Osteocyte (in vitro differentiated cells): ENCODE data around the gene APOBEC3G. TPM values are rescaled to one million over a fixed set of nuclear protein-coding genes. Genes with fewer than 3 reads are reported as not detected.
A peak's percentile ranks its signal among the peaks of the same experiment; 100 is the strongest.
"Not testable (repeated sequence)": the region's sequence is repeated elsewhere in the genome, so short reads cannot be mapped to it uniquely, and the experiment has no call there.

Experiments used
- DNase-seq: peaks from one replicate; pipeline ENCODE4 v3.0.0; 2021; ENCODE audit warnings: mixed read lengths; ENCODE audit not compliant: unreplicated experiment; ENCODE audit errors: extremely low spot score
- H3K27ac Mint-ChIP-seq: one replicate; pipeline ENCODE4 v1.8.0; 2021; ENCODE audit warnings: mild to moderate bottlenecking, mixed read lengths; ENCODE audit not compliant: unreplicated experiment
- H3K27me3 Mint-ChIP-seq: one replicate; pipeline ENCODE4 v1.8.0; 2021; ENCODE audit warnings: mixed read lengths; ENCODE audit not compliant: unreplicated experiment
- H3K36me3 Mint-ChIP-seq: one replicate; pipeline ENCODE4 v1.8.0; 2021; ENCODE audit warnings: mixed read lengths; ENCODE audit not compliant: unreplicated experiment
- H3K4me1 Mint-ChIP-seq: one replicate; pipeline ENCODE4 v1.8.0; 2021; ENCODE audit warnings: mixed read lengths; ENCODE audit not compliant: unreplicated experiment
- H3K4me3 Mint-ChIP-seq: one replicate; pipeline ENCODE4 v1.8.0; 2021; ENCODE audit warnings: mild to moderate bottlenecking, moderate library complexity, mixed read lengths; ENCODE audit not compliant: unreplicated experiment
- H3K9me3 Mint-ChIP-seq: one replicate; pipeline ENCODE4 v1.8.0; 2021; ENCODE audit warnings: mixed read lengths; ENCODE audit not compliant: unreplicated experiment
- total RNA-seq: library from RNA; stranded (reverse); gene quantifications from 2 replicates; pipeline ENCODE4 v1.2.1, GENCODE V29; 2021
- TF ChIP-seq, protein P1 (sequence below): fragments of 200-600 bp; sonication (generic); IDR thresholded peaks from 2 replicates; pipeline ENCODE4 v1.5.0; 2021; ENCODE audit warnings: antibody characterized with exemption, mild to moderate bottlenecking, moderate library complexity

Gene APOBEC3G
- total RNA-seq, 1 donor from 2014 or later = 2.7 TPM

DNA sequence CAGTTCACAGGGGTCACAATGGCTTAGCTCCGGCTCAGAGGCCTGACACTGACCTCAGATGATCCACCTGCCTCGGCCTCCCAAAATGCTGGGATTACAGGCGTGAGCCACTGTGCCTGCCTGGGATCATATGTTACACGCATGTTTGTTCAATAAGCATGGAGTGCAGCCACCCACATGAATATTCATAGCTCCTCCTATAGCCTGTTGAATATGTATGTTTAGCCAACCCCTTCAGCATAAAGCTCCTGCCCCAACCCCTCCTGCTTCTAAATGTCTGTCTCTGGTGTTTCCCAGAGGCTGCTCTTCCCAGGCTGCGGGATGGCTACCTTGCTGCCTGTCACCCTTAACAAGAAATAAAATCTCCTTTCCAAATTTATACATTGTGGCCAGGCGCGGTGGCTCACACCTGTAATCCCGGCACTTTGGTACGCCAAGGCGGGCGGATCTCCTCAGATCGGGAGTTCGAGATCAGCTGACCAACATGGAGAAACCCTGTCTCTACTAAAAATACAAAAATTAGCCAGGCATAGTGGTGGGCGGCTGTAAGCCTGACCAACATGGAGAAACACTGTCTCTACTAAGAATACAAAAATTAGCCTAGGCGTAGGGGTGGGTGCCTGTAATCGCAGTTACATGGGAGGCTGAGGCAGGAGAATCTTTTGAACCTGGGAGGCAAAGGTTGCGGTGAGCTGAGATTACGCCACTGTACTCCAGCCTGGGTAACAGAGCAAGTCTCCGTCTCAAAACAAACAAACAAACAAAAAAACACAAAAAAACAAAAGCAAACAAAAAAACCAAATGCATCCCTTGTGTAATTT, 37.6 kb upstream of the APOBEC3G start:
- peak overlapping the region; percentile 62 for H3K27ac Mint-ChIP-seq
- H3K4me1 Mint-ChIP-seq = peaks cover 14% of the 10 kb centered on the region
- H3K4me3 Mint-ChIP-seq = peak overlapping the region; percentile 57

DNA sequence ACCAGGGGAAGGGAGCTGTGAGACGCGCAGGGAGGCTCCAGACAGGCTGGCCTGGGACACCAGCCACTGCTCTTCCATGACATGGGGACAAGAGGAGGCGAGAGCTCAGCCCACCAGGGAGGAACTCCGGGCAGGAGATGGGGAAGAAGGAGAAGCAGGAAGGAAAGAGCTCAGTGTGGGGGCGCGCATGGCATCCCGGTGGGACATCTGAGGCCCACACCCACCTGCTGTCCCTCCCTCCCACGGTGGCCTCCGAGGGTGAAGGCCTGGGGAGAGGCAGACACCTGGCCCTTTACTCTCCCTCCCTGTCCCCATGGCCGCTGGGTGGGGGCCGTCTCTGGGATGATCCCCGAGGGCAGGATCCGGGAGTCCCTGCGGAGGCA, 36.9 kb upstream of the APOBEC3G start:
- Mint-ChIP-seq H3K4me3 (peak overlapping the region; percentile 57), H3K27ac (peak overlapping the region; percentile 62), H3K4me1 (peaks cover 14% of the 10 kb centered on the region)
- DNase-seq, H3K36me3 Mint-ChIP-seq, H3K9me3 Mint-ChIP-seq, H3K27me3 Mint-ChIP-seq: not testable (repeated sequence)

More for the DNA sequence above, 37.6 kb upstream of the APOBEC3G start:
- TF ChIP-seq, protein P1, sequence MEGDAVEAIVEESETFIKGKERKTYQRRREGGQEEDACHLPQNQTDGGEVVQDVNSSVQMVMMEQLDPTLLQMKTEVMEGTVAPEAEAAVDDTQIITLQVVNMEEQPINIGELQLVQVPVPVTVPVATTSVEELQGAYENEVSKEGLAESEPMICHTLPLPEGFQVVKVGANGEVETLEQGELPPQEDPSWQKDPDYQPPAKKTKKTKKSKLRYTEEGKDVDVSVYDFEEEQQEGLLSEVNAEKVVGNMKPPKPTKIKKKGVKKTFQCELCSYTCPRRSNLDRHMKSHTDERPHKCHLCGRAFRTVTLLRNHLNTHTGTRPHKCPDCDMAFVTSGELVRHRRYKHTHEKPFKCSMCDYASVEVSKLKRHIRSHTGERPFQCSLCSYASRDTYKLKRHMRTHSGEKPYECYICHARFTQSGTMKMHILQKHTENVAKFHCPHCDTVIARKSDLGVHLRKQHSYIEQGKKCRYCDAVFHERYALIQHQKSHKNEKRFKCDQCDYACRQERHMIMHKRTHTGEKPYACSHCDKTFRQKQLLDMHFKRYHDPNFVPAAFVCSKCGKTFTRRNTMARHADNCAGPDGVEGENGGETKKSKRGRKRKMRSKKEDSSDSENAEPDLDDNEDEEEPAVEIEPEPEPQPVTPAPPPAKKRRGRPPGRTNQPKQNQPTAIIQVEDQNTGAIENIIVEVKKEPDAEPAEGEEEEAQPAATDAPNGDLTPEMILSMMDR = no peak
- no peaks in the 10 kb centered on the region for H3K27me3 Mint-ChIP-seq
- no peak for DNase-seq
- H3K9me3 Mint-ChIP-seq = no peaks in the 10 kb centered on the region
- H3K36me3 Mint-ChIP-seq = no peaks in the 10 kb centered on the region

DNA sequence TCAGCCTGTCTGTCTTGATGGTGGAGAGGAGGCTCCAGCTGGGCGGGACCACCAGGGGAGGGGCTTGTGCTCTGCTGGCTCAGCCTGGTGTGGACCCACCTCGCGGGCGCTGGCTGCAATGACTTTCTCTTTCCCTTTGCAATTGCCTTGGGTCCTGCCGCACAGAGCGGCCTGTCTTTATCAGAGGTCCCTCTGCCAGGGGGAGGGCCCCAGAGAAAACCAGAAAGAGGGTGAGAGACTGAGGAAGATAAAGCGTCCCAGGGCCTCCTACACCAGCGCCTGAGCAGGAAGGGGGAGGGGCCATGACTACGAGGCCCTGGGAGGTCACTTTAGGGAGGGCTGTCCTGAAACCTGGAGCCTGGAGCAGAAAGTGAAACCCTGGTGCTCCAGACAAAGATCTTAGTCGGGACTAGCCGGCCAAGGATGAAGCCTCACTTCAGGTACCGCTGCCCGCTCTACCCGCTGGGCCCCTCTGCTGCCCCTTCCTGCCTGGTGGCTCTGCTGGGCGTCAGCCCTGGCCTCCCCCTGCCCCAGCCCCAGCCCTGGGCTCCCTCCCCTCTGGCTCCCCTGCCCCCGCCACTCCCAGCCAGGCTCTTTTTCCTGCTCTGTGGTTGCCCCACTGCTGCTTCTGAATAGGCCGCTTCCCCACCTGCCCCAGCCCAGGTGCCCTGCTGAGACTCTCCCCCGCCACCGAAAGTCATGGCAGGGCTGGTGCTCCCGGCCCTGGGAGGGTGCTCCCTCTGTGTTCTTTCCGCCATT, 36.4 kb upstream of the APOBEC3G start, which contains the start of gene APOBEC3F:
Gene APOBEC3F (plus strand): TSS at position 327 of the 759 bp plus-strand sequence. CDS start 97 bp downstream, at position 424.
- peak within 1 kb of the TSS; percentile 91 for H3K27ac Mint-ChIP-seq
- peaks cover 14% of the 10 kb centered on the region for H3K4me1 Mint-ChIP-seq
- not testable (repeated sequence) for DNase-seq, H3K27me3 Mint-ChIP-seq, H3K9me3 Mint-ChIP-seq, H3K36me3 Mint-ChIP-seq
- peak within 1 kb of the TSS; percentile 86 for H3K4me3 Mint-ChIP-seq

DNA sequence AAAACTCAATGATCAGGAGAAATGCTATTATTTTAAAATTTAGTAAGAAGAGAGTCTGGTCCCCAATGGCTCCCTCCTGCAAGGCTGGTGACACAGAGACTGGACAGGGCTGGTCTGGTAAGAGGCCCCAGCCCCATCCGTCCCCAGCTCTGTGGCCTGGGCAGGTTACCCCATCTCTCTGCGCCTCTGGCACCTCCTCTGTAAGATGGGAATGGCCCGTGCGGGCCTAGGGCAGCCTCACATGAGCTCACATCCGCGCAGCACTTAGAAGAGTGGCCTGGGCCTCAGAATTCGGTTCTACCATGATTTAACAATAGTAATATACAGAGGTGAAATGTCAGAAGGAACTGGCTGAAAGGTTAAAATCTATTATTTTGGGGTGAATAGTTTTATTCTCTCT, 35.2 kb upstream of the APOBEC3G start:
- DNase-seq = no peak
- H3K27me3 Mint-ChIP-seq = no peaks in the 10 kb centered on the region
- peaks cover 14% of the 10 kb centered on the region for H3K4me1 Mint-ChIP-seq
- peak overlapping the region; percentile 91 for H3K27ac Mint-ChIP-seq
- H3K36me3 Mint-ChIP-seq = peaks cover 6% of the 10 kb centered on the region
- TF ChIP-seq, protein P1 = no peak
- no peaks in the 10 kb centered on the region for H3K9me3 Mint-ChIP-seq
- H3K4me3 Mint-ChIP-seq = peak overlapping the region; percentile 86

DNA sequence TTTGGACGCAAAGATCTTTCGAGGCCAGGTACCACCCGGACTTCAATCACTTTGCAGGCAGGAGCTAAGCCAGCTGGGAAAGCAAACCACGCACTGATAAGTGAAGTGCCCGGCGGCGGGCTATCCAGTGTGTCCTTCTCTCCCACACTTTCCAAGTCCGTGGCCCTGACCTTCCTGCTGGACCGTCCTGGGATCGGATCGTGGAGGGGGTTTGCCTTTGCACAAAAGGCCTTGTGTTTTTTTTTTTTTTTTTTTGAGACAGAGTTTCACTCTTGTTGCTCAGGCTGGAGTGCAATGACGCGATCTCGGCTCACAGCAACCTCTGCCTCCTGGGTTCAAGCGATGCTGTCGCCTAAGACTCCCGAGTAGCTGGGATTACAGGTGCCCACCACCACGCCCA, 34.0 kb upstream of the APOBEC3G start:
- H3K4me3 Mint-ChIP-seq, H3K27ac Mint-ChIP-seq, H3K27me3 Mint-ChIP-seq, H3K9me3 Mint-ChIP-seq, DNase-seq, H3K36me3 Mint-ChIP-seq: not testable (repeated sequence)
- H3K4me1 Mint-ChIP-seq = peaks cover 14% of the 10 kb centered on the region

DNA sequence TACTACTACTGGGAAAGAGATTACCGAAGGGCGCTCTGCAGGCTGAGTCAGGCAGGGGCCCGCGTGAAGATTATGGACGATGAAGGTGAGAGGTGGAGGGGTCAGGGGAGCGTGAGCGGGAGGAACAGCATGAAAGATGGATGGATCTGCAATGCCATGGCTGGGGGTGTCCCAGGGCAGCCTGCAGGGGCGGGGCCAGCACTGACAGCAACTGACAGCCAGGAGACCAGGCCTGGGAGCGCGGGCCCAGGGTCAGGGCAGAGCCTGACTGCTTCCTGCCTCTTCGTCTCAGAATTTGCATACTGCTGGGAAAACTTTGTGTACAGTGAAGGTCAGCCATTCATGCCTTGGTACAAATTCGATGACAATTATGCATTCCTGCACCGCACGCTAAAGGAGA, 31.9 kb upstream of the APOBEC3G start:
- not testable (repeated sequence) for DNase-seq, H3K9me3 Mint-ChIP-seq, H3K27me3 Mint-ChIP-seq, H3K27ac Mint-ChIP-seq, H3K36me3 Mint-ChIP-seq, H3K4me3 Mint-ChIP-seq
- H3K4me1 Mint-ChIP-seq = peaks cover 14% of the 10 kb centered on the region

DNA sequence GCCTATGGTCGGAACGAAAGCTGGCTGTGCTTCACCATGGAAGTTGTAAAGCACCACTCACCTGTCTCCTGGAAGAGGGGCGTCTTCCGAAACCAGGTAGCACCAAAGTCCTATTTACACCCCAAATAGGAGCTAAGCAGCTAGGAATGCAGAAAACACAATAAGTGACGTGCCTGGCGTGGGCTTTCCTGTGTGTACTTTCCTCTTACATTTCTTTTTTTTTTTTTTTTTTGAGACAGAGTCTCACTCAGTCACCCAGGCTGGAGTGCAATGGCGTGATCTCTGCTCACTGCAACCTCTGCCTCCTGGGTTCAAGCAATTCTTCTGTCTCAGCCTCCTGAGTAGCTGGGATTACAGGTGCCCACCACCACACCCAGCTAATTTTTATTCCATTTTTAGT, 27.6 kb upstream of the APOBEC3G start:
- H3K9me3 Mint-ChIP-seq, H3K4me3 Mint-ChIP-seq, DNase-seq, H3K4me1 Mint-ChIP-seq, H3K27me3 Mint-ChIP-seq, H3K36me3 Mint-ChIP-seq, H3K27ac Mint-ChIP-seq: not testable (repeated sequence)

DNA sequence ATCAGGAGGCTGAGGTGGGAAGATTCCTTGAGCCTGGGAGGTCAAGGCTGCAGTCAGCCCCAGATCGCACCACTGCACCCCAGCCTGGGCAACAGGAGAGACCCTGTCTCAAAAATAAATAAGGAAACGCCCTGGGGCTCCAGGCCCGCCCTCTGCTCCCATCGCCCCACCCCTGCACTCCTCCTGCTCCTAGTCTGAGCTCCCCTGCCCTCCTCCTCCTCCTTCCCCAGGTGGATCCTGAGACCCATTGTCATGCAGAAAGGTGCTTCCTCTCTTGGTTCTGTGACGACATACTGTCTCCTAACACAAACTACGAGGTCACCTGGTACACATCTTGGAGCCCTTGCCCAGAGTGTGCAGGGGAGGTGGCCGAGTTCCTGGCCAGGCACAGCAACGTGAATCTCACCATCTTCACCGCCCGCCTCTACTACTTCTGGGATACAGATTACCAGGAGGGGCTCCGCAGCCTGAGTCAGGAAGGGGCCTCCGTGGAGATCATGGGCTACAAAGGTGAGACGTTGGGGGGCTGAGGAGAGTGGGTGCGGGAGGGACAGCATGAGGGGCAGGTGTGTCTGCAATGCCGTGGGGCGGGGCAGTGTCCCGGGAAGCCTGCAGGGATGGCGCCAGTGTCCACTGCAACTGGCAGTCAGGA, 25.1 kb upstream of the APOBEC3G start:
- H3K27me3 Mint-ChIP-seq, H3K4me3 Mint-ChIP-seq: not testable (repeated sequence)

More for the DNA sequence above, 25.1 kb upstream of the APOBEC3G start:
- DNase-seq, H3K36me3 Mint-ChIP-seq, H3K27ac Mint-ChIP-seq, H3K4me1 Mint-ChIP-seq, H3K9me3 Mint-ChIP-seq: not testable (repeated sequence)
